ENCODE measurements around the gene PALS1. TPM values are rescaled to one million over a fixed set of nuclear protein-coding genes. Genes with fewer than 3 reads are reported as not detected.

PALS1 gene
- total and polyA plus RNA-seq, 2 of the 8 experiments (the other 6 are each of a cell fraction or from before 2014, with no cell fraction given), result 6.7 to 25.1 TPM

DNA sequence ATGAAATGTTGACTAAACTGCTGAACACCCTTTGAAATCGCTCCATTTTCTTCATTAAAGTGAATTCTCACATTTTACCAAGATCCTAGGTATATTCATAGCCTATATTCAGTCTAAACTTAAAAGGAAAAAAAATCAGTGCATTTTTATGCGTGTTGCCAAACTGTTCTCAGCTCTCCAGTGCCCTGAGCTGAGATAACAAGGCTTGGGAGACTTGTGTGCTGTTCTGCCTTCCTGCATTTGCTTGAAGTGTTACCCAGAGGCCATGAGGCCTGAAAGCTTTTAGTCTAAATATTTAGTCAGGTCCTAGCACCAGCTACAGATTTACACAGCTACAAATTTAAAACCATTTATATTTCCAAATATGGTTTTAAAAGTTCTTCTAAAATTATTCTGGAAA is 8.6 kb upstream of the PALS1 start:
- no peaks in the 10 kb centered on the region for H3K4me1 ChIP-seq (replicated peaks in 1 of 4; ENCODE audit: control insufficient read depth in 3 of 4, insufficient read depth in 4 of 4, low read length in 3 of 4)
- H3K4ac ChIP-seq (replicated peaks; ENCODE audit: insufficient read length, low read depth, low read length), result no peak overlapping the region
- H4K5ac ChIP-seq (ENCODE audit: insufficient read length, low read depth, low read length), result no peak overlapping the region
- H4K20me1 ChIP-seq (replicated peaks in 1 of 2; ENCODE audit: control insufficient read depth in 1 of 2, insufficient read depth in 2 of 2, low read length in 2 of 2), result no peaks in the 10 kb centered on the region
- no peak overlapping the region for H3K4me3 ChIP-seq (ENCODE audit: extremely low read depth in 1 of 4, insufficient read depth in 2 of 4, low read depth in 3 of 4, low read length in 4 of 4)
- no peak overlapping the region for H2BK5ac ChIP-seq (ENCODE audit: low read depth, low read length)
- no peak overlapping the region for H3K4me2 ChIP-seq (ENCODE audit: insufficient read depth in 1 of 2, low read depth in 2 of 2, low read length in 2 of 2)
- no peak overlapping the region for H3K14ac ChIP-seq (ENCODE audit: insufficient read length)
- H3K27me3 ChIP-seq (replicated peaks in 1 of 4; ENCODE audit: control insufficient read depth in 3 of 4, extremely low read depth in 1 of 4, insufficient read depth in 3 of 4, low read length in 3 of 4), result no peaks in the 10 kb centered on the region
- no peak overlapping the region for H3K27ac ChIP-seq (ENCODE audit: low read depth, low read length)
- H3K18ac ChIP-seq (ENCODE audit: extremely low read depth, low read length), result no peak overlapping the region
- ChIA-PET POLR2A (ENCODE audit: partially characterized antibody) (interaction anchor here (1.7 kb wide), 1 partner anchor 10 kb away, joined by 11 read pairs; no protein-coding TSS in a partner anchor), CTCF (ENCODE audit: partially characterized antibody) (interaction anchor here (1.5 to 1.9 kb wide), 2 partner anchors 10 to 53 kb away, joined by 5 to 7 read pairs; no protein-coding TSS in a partner anchor)
- H3K9ac ChIP-seq (replicated peaks in 1 of 4; ENCODE audit: extremely low read depth in 1 of 4, low read depth in 3 of 4, low read length in 3 of 4), result no peak overlapping the region
- H2AFZ ChIP-seq (ENCODE audit: low read length), result no peak overlapping the region
- H3K36me3 ChIP-seq (ENCODE audit: control insufficient read depth in 2 of 4, insufficient read depth in 4 of 4, low read length in 3 of 4), result no peaks in the 10 kb centered on the region
- WGBS, 2 experiments (ENCODE audit: extremely low coverage in 1 of 2, insufficient coverage in 1 of 2, insufficient read length in 1 of 2, insufficient replicate concordance in 2 of 2, low coverage in 1 of 2, low lambda C conversion rate in 2 of 2, missing lambda C conversion rate in 1 of 2), result 92% methylated on average over 2 of the region's 2 CpGs; no CpG with 5 or more reads in 1 of the 2 experiments
- no peak overlapping the region for H2AK5ac ChIP-seq (ENCODE audit: low read depth, low read length)
- H2BK12ac ChIP-seq (ENCODE audit: low read depth, low read length), result no peak overlapping the region
- no peak overlapping the region for H3K56ac ChIP-seq (replicated peaks; ENCODE audit: insufficient read length, low read depth, low read length)
- H4K8ac ChIP-seq (ENCODE audit: extremely low read depth, insufficient read depth, low read length), result no peak overlapping the region
- no peaks in the 10 kb centered on the region for H3K79me2 ChIP-seq (ENCODE audit: control insufficient read depth in 1 of 2, insufficient read depth in 2 of 2, low read length in 2 of 2)
- H3K79me1 ChIP-seq (ENCODE audit: low read depth, low read length), result no peaks in the 10 kb centered on the region
- FAIRE-seq (no peak), DNase-seq (ENCODE audit: low read depth in 1 of 2, low spot score in 2 of 2) (no peak)
- H2BK20ac ChIP-seq (ENCODE audit: low read length), result no peak overlapping the region
- no peak overlapping the region for H4K91ac ChIP-seq (replicated peaks; ENCODE audit: insufficient read length, low read length)
- H3K23me2 ChIP-seq (ENCODE audit: low read depth, low read length), result no peaks in the 10 kb centered on the region
- H3K23ac ChIP-seq (ENCODE audit: insufficient read length), result no peak overlapping the region
- no peak overlapping the region for H2BK120ac ChIP-seq (replicated peaks; ENCODE audit: low read depth, low read length)
- H2BK15ac ChIP-seq (ENCODE audit: low read length), result no peak overlapping the region
- H3K9me3 ChIP-seq (ENCODE audit: insufficient read depth in 2 of 2, low read depth in 1 of 2, low read length in 1 of 2), result no peaks in the 10 kb centered on the region
- TF ChIP-seq BRCA1 (IDR thresholded peaks at IDR 0.05; ENCODE audit: low read depth, low read length) (no peak), NRF1 (IDR thresholded peaks at IDR 0.05; ENCODE audit: low read depth, low read length) (no peak), BACH1 (IDR thresholded peaks at IDR 0.05; ENCODE audit: low read length) (no peak), TEAD4 (IDR thresholded peaks at IDR 0.05; ENCODE audit: low read depth, low read length) (no peak), KDM4A (IDR thresholded peaks at IDR 0.05; ENCODE audit: low read depth, low read length, severe bottlenecking) (no peak), HDAC6 (IDR thresholded peaks at IDR 0.05; ENCODE audit: low read depth, low read length) (no peak), SUZ12 (IDR thresholded peaks at IDR 0.05; ENCODE audit: low read length) (no peak), KDM1A (IDR thresholded peaks at IDR 0.05; ENCODE audit: borderline replicate concordance, low read length) (no peak), GTF2F1 (IDR thresholded peaks at IDR 0.05; ENCODE audit: borderline replicate concordance, low read depth, low read length) (no peak), RAD21 (IDR thresholded peaks at IDR 0.05 in 1 of 2, conservative IDR thresholded peaks at IDR 0.05 in 1 of 2; ENCODE audit: low read depth in 2 of 2, low read length in 2 of 2) (no peak), TBP (IDR thresholded peaks at IDR 0.05; ENCODE audit: low read depth, low read length) (no peak), TCF12 (IDR thresholded peaks at IDR 0.05; ENCODE audit: low read depth, low read length) (no peak), PHF8 (conservative IDR thresholded peaks at IDR 0.05; ENCODE audit: low read depth, low read length) (no peak), CEBPB (IDR thresholded peaks at IDR 0.05; ENCODE audit: low read depth, low read length) (no peak)
- TF ChIP-seq, protein P1, sequence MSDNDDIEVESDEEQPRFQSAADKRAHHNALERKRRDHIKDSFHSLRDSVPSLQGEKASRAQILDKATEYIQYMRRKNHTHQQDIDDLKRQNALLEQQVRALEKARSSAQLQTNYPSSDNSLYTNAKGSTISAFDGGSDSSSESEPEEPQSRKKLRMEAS (IDR thresholded peaks at IDR 0.05), result no peak
